GM19452 (cell line): ENCODE data around the gene ETFBKMT.
A peak's percentile ranks its signal among the peaks of the same experiment; 100 is the strongest.
"Not testable (repeated sequence)": the region's sequence is repeated elsewhere in the genome, so short reads cannot be mapped to it uniquely, and the experiment has no call there.

Experiments used
- ATAC-seq: cut with Tn5 transposase; IDR thresholded peaks from one replicate; pipeline ENCODE4 v1.9.1; 2021; ENCODE audit not compliant: unreplicated experiment

ETFBKMT gene

DNA sequence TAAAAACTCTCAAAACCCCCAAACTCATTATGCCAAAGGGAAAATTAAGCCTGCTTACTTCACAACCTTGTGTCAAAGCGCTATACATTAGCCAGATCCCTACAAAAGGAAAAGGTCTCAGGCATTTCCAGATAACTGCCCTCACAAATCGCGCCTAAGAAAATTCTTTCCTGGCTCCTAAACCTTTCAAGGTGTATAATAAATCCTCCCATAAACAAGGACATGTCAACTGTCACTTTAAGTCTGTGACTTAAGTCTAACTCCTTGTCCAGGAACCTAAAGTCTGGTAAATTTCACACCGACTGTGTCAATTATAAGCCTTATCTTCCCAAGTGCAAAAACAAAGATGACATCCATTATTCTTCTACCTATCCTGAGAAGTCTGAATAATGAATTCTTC, 4.3 kb upstream of the ETFBKMT start:
- ATAC-seq: no peak

DNA sequence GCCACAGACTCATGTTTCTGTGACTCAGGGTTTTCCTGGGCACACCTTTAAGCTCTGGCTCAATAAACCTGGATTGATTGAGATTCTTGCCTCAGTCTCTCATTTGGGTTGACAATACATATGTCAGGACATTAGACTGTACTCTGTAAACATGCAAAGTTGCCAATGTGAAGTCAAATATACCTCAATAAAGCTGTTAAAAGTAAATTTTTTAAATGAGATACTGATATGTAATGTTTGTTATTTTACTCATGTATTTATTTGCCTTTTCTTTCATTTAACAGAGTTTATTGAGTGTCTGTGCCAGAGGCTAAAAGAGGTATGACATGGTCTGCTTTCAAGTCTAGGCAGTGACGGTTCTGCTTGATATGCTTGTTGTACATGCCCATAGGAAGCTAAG, 3.7 kb upstream of the ETFBKMT start:
- no peak for ATAC-seq

DNA sequence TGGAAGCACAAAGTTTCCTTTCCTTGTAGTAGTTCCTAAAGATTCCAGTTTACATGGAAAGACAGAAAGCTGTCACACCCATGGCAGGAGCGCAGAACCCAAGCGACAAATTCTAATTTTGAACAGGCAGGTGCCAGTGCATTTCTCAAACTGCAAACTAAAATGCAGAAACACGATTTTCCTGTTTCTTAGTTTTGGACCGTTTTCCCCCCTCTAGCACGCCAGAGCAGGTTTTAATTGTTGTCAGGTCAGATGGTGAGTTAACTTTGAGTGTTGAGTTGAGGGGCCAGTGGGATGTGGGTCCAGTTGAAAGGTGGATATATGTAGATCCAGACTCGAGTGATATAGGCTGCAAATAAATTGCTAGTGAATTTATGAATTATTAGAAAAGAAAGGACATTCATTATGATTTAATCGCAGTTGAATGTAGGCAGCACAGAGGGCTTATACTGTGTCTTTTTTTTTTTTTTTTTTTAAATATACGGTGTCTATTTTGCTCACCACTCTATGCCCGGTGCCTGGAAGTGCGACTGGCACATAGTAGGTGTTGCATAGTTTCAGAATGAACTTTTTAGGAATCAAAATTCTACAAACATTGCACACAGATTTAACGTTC, 909 bp upstream of the ETFBKMT start:
- ATAC-seq: peak; percentile 4

DNA sequence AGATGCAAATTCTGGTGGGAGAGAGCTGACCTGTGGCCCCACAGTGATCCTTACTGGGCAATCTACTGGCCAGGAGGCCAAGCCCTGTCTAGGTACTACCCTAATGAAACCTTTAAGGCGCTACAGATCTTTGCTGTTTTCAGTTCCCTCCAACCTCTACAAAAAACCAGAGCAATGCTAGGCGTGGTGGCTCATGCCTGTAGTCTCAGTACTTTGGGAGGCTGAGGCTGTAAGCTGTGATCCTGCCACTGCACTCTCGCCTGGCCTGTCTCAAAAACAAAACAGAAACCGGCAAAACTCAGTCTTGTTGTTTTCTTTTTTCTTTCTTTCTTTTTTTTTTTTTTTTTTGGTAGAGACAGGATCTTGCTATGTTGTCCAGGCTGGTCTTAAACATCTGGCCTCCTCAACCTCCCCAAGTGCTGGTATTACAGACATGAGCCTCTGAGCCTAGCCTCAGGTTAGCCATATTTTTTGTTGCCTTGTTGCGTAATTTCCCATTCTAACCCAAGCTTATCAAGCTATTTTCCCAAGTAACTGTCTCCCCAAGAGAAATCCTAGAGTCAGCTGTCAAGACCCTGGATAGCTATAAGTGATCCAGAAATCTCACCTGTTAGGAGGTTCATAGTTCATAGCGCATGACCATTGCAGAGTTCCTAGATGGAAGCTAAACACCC, 2.8 kb downstream of the ETFBKMT start:
- no peak for ATAC-seq

DNA sequence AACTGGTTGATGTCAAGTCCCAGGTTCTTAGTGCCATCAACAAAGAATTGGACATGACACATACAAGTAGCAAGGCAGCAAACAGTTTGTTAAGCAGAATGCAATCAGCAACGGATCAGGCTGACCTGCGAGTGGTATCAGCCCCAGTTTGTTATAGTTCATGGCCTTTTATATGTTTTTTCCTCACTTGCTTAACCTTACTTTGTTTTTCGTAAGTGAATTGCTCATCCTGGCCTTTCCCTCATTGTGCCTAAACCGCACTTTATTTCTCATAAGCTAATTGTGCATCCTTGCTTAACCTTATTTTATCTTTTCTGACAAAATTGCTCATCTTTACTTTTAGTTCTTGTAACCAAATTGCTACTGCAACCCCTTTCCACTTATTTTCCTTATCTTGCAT, 4.1 kb downstream of the ETFBKMT start:
- ATAC-seq: no peak

DNA sequence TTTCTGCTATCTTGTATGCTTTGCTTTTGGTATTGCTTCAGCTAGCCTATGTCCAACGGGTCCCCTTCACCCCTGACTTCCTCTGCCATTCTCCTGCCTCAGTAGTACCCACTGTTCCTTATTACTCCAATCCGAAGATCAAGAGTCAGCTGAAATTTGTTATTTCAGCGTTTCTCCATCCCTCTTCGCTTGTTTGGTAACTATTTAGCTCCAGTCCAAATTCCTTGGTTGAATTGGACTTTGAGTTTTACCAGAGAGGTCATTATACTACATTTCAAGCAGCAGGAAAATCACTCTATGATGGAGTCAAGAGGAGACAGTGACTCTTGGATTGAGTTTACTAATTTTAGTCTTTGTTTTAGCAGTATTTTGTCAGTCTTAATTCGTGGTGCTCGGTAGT, 4.5 kb downstream of the ETFBKMT start:
- no peak for ATAC-seq

DNA sequence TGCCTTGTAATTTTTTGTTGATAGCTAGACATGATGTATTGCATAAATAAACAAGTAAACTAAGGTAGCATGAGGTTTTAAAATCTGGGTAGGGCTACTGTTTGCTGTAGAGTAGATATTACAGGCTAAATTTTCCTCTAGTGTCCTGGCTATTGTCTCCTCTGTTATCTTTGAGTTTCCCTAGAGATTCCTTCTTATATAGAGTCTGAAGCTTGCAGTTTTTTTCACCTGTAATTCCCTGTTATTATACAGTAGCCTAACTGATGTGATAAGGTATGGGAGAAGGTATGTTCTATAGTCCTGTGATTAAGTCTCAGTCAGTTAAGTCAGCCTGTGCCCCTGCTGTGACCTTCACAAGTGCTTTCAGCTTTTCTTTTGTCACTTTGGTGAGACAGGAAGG, 9.5 kb downstream of the ETFBKMT start:
- no peak for ATAC-seq

DNA sequence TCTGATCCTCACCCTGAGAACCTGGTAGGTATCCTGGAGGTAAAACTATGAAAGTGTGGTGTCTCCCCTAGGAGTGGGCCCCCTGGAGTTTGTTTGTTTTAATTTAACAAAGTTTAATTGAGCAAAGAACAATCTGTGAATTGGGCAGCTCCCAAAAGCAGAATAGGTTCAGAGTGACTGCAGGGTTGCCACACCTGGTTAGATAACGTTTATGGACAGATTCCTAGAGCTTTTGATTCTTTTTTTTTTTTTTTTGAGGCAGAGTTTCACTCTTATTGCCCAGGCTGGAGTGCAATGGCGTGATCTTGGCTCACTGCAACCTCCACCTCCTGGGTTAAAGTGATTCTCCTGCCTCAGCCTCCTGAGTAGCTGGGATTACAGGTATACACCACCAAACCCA, 10.1 kb downstream of the ETFBKMT start:
- ATAC-seq: not testable (repeated sequence)

DNA sequence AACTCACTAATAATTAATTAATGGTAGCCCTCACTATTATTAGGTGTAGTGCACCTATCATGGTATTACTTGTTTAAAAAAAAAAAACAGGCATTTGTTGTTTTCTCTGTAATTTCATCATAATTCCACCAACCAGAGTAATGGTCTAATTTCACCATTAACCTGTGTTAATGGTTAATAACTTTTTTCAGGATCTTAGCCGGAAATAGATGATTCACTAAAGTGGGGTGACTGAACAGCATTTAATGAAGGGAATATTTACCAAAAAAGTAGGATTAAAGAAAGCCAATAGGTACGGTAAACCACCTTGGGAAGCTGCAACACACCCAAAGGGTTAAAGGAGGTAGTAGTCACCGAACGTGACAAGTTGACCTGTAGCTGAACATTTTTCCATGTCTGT, 13.0 kb downstream of the ETFBKMT start:
- no peak for ATAC-seq

DNA sequence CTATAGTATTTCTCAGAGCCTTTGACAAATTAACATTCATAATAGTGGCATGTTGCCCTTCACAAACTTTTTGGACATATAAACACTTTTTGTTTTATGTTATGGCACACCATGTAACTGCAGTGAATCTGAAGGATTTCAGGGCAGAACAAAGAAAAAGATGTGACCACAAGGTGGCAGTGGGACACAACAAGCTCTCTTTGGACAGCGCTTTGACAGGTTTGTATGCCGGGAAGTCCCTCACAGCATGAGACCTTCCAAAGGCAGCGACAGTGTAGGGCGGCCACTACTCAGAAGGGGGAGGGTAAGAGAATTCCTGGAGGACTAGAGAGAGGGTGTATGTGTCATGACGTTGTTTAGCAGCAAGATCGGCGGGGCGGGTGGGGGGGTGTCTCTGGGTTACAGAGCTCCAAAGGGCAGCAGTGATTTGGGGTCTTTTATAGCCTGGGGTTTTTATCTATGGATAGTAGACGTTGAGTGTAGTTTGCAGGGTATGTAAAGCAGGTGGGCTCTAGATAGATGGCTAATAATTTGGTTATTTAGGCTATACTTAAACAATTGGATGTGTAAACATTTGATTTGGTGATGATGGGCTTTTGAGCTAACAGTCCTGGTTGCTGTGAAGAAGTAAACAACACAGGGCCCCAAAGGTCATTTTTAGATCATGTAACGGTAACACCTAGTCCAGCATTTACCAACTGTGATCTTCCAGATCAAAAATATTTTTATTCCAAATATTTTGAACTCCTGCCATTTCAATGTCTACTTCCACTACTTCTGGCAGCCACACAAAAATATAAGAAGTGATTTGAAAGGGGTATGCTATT, 22.9 kb downstream of the ETFBKMT start:
- ATAC-seq: no peak

DNA sequence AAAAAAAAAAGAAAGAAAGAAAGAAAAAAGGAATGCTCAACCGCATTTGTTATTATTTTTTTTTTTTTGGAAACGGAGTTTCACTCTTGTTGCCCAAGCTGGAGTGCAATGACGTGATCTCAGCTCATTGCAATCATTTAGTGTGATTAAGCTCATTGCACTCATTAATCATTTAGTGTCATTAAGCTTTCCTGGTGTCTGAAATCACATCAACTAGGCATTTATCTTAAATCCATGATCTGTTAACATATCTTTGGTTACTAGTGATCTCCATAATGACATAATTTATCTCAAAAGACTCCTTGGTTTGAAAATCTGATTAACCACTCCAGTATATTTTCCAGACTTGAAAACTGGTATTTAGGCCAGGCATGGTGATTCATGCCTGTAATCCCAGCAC, 26.3 kb downstream of the ETFBKMT start:
- ATAC-seq: no peak

DNA sequence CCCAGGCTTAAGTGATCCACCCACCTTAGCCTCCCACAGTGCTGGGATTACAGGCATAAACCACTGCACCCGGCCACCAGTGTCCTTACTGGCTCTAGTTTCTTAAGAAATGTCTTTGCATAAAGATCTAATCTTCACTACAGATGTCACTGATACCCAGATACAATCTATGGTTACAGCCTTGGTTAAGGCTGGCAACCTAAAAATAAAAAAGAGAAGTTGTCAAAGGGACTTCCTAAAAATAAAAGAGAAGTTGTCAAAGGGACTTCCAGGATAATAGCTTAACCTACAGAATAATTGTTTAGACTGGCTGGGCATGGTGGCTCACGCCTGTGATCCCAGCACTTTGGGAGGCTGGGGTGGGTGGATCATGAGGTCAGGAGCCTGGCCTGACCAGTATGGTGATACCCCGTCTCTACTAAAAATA, 27.6 kb downstream of the ETFBKMT start:
- peak; percentile 44 for ATAC-seq

DNA sequence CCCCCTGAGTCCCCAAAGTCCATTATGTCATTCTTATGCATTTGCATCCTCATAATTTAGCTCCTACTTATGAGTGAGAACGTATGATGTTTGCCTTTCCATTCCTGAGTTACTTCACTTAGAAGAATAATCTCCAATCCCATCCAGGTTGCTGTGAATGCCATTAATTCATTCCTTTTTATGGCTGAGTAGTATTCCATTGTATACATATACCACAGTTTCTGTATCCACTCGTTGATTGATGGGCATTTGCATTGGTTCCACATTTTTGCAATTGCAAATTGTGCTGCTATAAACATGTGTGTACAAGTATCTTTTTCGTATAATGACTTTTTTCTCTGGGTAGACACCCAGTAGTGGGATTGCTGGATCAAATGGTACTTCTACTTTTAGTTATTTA, 30.4 kb downstream of the ETFBKMT start:
- ATAC-seq: not testable (repeated sequence)

DNA sequence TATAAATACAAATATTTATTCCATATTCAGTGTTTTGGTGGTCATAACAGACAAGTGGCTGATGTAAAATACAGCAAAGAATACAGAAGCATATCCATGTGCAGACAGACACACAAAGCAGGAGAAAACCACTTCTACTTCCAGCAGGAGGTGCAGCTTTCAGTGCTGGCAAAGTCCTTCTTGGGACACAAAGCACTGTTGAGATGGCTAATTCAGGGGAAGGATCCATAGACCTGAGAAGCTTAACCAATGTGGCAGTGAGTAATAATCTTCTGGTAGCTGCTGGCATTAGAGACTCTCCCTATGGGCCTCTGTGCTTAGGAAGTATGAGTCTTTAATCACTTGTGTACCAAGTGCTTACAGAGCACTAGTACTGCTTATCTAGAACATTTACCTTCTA, 42.6 kb downstream of the ETFBKMT start:
- no peak for ATAC-seq

DNA sequence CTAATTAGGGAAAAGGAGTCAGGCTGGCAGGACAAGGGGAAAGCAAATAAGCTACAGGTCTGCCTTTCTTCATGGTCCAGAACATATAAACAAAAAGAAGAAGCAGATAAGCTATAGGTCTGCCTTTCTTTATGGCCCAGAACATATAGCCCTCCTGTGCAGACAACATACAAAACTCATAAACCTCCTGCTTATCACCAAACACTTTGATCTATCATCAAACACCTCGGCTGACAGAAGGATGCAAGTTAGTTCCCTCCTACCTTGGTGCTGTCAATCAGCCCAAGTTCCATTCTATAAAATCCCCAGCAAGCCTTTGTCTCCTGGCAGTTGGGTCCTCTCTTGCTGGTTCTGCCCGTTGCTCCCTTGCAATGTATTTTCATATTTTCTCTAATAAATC, 46.1 kb downstream of the ETFBKMT start:
- ATAC-seq: no peak

DNA sequence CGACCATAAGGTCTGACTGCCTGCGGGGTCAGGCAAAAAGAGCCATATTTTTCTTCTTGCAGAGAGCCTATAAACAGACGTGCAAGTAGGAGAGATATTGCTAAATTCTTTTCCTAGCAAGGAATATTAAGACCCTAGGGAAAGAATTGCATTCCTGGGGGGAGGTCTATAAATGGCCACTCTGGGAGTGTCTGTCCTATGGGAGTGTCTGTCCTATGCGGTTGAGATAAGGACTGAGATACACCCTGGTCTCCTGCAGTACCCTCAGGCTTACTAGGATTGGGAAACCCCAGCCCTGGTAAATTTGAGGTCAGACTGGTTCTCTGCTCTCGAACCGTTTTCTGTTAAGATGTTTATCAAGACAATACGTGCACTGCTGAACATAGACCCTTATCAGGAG, 48.6 kb downstream of the ETFBKMT start:
- not testable (repeated sequence) for ATAC-seq

DNA sequence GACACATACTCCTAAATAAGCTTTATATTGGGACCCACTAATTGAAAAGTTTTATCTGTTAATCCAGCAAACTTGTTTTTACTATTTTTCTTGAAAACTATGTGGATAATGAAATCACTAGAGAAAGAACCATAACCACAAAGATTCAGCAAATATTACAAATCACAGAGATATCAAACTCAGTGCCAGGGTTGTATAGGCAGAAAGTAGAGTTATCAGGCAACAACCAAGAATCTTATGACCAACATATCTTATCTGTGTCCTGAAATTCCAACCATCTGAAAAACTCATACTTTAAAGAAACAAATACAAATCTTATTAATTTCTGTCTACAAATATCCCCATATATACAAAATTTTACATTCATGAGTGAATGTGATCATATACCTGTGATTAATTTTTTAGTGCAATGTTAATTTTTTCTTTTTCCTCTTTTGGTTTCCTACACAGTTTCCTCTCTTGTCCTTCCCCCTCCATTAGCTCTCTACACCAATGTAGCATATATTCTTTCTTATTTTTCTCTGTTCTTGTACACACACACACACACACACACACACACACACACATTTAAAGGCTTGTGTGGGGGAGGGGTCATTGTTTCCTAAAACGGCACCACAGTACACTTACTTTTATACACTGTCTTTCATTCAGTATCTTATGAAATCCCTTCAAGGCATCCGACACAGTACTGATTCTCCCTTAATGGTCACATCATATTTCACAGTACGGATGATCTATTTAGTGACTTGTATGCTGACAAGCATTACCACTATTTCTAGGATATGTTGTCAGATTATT, 50.7 kb downstream of the ETFBKMT start:
- no peak for ATAC-seq

DNA sequence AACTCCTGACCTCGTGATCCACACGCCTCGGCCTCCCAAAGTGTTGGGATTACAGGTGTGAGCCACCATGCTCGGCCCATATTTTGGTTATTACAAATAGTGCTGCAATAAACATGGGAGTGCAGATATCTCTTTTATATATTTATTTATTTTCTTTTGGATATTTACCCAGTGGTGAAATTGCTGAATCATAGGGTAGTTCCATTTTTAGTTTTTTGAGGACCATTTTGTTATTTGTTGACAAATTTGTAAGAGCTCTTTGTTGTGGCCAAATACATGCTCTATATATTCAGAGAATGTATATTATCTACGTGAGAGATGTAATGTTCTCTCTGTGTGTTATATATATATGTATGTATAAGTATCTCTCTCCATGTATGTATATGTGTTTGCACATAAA, 53.4 kb downstream of the ETFBKMT start:
- ATAC-seq: no peak

DNA sequence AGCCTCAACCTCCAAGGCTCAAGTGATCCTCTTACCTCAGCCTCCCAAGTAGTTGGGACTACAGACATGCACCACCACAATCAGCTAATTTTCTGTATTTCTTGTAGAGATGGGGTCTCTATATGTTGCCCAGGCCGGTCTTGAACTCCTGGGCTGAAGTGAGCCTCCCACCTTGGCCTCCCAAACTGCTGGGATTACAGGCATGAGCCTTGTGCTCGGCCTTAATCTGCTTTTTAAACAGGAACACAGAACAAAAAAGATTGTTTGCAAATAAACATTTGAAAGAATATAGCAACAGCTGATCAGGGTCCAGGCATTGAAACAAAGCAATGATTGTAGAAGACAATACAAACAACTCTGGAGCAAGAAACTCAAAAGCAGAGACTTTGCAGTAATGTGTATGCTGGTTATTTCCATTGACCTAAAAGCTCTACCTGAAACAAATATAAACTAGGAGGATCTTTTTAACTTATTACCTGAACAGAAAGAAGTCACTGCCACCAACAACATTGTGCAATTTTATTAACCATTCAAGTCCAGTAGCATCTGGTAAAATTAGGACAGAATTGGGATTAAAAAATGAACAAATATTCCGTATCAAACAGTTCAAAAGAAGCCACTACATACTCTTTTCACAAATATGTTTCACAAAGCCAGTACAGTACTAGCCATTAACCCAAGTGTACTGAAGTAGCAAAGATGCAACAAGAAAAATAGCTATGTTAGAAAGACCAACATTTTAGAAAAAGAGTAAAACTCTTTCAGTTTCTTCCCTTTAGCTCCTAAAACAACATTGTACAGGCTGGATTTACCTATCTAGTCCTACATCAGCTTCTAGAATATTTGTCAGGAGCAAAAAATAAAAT, 55.2 kb downstream of the ETFBKMT start:
- peak; percentile 24 for ATAC-seq

DNA sequence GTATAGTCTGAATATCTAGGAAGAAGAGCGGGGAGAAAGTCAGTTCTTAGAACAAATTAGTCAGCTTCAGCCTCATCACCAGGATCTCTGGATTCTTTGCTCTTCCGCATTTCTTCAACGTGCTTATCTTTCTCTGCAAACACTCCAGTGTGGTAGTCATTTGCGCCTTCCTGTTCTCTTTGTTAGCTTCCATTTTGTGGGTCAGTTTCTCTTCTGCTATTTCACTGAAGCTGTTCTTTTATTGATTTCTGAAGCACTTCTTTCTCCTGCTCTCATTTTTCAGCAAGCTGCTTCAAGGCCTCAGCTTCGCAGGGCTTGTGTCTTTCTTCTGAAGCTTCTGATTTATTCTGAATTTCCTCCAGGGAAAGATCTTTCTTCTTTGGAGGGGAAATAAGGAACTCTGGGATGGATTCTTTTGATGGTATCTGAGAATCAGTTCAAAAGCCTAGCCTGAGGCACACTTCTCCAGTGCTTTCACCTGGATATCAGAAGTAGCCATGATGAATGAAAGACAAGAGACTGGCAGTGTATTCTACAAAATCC, 55.9 kb downstream of the ETFBKMT start:
- ATAC-seq: peak; percentile 78
